ENCODE measurements around the gene XAGE1B. TPM values are rescaled to one million over a fixed set of nuclear protein-coding genes. Genes with fewer than 3 reads are reported as not detected.

XAGE1B gene
- not detected in 2 replicates for total RNA-seq

GRCh38 chrX:52516987-52517325 lies at the start of gene XAGE1B:
Gene XAGE1B, minus strand, starts transcription at chrX:52517063. Its CDS starts 1,536 bp downstream, at chrX:52515527.

GRCh38 chrX:52495545-52496418 lies 21.1 kb downstream of the XAGE1B start, which contains the start of gene XAGE1A:
Gene XAGE1A, plus strand, starts transcription at chrX:52495808. Its CDS starts 1,554 bp downstream, at chrX:52497362.

Small RNA genes within 50 kb of the gene (small RNA-seq; reads per million reads assigned to genes)
- gene BX510359.8 (not detected), gene RBM22P7 (not detected)

Other genes starting within 250 kb of the XAGE1B start
- 23.6 and 27.9 TPM in 2 replicates for gene XAGE2, start 148.0 kb downstream of the XAGE1B start, total RNA-seq
- gene XAGE1A, start 21.3 kb downstream of the XAGE1B start, total RNA-seq: not detected in 2 replicates
- not detected in 2 replicates for gene SSX7, start 137.8 kb upstream of the XAGE1B start, total RNA-seq
- not detected in 2 replicates for gene SSX2, start 190.1 kb upstream of the XAGE1B start, total RNA-seq
- gene SSX2B, start 234.2 kb upstream of the XAGE1B start, total RNA-seq: not detected in 2 replicates